ENCODE measurements around the gene PLXNA4.

PLXNA4 gene

DNA sequence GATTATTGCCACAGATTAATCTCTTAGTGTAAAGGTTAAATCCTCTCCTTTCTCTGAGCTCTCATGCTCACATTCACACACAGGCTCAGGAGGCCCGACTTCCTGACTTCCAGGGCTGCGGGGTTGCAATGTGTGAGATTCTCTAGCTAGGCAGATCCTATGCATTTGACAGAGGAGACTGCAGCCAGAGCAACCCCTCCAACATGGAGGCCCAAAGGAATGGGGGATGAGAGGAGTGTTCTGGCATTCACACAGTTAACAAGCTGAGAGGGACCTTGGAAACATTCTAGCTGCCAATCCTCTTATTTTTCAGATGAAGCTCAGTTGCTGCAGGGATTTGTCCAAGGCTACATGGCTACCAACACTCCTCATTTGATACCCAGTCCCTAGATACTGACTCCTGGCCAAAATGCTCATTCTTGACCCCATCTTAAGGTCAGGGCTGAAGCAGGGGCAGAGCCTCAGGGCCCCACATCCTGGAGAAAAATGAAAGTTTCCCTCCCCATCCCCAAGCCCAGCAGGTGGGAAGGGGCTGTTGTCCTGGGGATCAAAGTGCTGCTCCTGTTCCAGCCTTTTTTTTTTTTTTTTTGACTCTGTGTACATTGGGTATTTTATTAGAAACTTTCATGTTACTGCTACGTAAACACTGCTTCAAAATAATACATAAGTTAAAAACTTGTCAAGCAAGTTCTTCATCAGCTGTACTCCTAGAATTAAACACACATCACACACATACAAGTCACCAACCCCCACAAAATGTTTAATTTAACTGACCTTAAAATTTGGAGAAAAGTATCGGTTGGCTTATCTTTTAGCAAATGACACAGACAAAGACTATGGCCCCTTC lies 325.6 kb downstream of the PLXNA4 start:
- DNase-seq (ENCODE audit: extremely low read depth in 1 of 2, low read depth in 1 of 2), result no peak

DNA sequence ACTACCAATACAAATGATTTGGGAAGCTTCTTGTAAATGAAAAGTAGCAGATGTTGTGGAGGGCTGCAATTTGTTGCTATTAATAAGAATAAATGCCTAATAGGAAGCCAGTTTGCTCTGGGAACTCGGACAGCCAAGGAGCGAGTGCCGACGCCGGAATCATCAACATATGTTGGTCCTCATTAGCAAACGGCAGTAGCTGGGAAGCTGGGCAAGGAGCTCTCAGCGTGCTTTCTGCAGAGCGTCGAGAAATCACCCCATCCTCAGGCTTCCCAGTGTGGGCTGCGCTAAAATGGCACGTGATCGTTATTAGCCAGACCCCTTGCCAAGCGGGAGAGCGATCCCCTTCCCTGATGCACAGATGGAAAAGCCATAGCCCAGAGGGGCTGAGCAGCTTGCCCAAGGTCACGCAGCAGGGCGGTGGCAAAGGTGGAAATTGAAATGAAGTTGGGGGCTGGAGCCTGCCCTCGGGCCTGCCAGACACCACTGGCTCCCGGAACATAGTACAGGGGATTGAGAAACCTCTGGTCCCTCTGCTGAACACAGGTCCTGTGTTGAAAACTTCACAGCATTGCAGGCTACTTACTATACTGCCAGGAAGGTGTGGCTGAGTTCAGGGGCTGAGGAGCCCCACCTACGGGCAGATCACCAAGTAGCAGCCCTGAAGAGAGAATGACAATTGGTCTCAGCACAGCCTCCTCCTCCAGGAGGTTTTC lies 326.9 kb downstream of the PLXNA4 start:
- no peak for DNase-seq (ENCODE audit: extremely low read depth in 1 of 2, low read depth in 1 of 2)

DNA sequence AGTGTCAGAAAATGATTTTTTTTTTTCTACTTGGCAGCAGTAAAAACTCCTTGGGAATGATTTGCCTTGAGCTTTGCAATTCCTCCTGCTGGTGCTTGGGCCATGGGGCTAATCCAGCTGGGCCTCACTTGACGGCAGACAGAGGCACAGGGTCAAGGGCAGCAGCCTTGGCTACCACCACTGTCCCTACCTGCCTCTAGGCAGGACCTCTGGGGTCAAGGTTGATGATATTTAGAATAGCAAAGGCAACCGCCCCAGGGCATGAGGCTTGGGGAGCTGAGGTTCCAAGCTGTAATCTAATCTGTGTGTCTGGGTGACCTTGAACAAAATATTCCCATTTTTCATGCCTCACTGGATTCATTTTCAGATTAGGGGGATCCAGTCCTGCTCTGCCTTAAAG lies 327.4 kb downstream of the PLXNA4 start:
- no peak for DNase-seq (ENCODE audit: extremely low read depth in 1 of 2, low read depth in 1 of 2)

DNA sequence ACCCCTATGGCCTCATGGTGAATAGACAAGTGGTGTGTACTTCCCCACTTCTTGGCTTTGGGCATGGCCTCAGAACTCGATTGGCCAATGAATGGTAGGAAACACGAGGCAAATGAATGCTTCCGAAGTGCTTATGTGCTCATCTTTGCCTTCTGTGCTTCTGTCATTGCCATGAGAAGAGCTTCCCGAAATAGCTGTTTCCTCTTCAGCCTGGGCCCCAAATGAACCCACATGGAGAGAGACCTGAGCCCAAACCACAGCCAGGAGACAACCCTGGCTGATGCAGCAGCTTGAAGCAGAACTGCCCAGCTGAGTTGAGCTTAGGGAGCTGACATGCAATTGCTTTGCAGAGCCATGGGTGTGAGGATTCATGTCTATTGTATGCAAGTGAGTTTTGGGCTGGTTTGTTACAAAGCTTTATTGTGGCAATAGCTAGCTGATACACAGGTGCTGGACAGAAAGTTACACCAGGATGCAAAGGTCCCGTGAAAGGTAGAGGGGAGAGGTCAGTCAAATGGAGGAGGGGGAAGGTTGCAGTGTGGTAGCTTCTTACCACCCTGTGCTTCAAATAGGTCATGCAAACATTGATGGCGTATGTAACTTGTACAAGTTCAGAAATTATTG lies 328.2 kb downstream of the PLXNA4 start:
- no peak for DNase-seq (ENCODE audit: extremely low read depth in 1 of 2, low read depth in 1 of 2)

DNA sequence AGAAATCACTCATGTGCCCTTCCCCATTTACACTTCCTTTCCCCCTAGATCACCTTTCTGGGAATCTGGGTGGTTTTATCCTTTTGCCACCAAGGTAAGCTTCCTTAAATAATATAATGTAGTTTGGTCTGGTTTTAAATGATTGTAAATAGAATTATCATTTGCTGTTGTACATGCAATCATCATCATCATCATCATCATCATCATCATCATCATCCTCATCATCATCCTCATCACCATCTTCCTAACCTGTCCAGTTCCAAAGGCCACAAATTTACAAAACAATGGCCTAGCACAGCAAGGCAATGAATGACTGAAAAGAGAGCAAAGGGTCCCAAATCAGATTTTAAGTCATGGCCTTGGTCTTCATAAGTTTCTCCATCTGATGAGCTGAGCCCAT lies 329.7 kb downstream of the PLXNA4 start:
- no peak for DNase-seq (ENCODE audit: extremely low read depth in 1 of 2, low read depth in 1 of 2)

DNA sequence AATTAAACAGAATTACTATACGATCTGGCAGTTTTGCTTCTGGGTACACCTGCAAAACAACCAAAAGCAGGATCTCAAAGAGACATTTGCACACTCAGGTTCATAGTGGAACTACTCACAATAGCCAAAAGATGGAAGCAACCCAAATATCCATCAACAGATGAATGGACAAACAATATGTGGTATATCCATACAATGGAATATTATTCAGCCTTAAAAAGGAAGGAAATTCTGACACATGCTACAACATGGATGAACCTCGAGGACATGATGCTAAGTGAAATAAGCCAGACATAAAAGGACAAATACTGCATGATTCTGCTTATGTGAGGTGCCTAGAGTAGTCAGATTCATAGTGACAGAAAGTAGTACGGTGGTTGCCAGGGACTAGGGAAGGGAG lies 330.7 kb downstream of the PLXNA4 start:
- no peak for DNase-seq (ENCODE audit: extremely low read depth in 1 of 2, low read depth in 1 of 2)

DNA sequence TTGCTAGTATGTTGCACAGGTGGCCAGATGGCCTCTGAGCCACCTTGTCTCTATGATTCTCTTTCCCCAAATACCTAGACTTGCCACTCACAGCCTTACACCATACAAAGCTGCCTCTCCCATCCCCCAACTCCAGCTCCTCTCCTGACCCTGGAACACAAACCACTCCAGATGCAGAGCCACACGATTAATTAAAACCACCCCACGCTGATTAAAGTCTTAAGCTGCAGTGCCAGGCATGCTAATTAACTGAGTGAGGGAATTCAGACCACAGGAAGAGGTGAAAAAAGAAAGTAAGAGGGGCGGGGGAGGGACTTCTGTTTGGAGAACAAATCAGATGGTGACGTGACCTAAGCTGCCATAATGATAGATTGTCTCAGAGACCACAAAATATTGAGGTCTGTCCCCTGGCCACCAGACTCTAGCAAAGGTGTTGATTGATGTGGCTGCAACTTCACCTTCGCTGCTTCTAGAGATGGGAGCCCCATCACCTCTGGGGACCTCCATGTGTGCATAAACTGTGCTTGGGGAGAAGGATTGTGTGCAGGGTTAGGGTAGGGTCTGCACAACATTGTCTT lies 331.3 kb downstream of the PLXNA4 start:
- DNase-seq (ENCODE audit: extremely low read depth in 1 of 2, low read depth in 1 of 2), result no peak

DNA sequence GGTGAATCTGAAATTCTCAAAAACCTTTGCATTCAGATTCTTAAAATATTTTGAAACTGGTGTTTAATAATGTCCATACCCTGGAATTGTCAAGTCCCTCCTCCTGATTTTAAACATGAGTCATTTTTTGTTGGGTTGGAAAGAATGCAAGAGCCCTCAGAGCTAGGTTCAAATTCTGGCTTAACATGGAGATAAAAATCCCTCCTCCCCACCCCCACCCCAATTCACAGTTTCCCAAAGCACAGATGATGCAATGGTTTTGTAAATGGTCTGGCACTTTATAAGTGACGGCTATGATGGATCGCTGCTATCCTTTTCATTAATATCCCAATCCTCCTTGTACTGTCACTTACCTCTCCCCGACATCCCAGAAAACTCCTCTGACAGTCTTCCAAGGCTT lies 332.8 kb downstream of the PLXNA4 start:
- no peak for DNase-seq (ENCODE audit: extremely low read depth in 1 of 2, low read depth in 1 of 2)

DNA sequence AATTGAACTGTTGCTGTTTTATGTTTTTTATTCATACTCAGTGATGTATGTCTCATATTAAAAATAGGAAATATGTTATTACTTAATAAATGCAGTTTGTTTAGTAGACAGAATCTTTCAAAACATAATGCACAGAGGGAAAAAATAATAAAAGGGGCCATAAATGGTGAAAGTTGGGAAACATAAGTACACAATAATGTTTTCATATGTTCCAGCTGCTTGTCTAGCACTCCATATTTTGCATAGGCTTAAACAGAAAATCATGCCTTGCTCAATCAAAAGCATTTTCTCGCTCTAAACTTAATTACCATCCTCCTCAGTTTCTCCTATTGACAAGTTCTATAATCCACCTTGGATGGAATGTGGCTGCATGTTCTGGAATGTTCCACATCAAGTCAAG lies 333.2 kb downstream of the PLXNA4 start:
- DNase-seq (ENCODE audit: extremely low read depth in 1 of 2, low read depth in 1 of 2), result no peak

DNA sequence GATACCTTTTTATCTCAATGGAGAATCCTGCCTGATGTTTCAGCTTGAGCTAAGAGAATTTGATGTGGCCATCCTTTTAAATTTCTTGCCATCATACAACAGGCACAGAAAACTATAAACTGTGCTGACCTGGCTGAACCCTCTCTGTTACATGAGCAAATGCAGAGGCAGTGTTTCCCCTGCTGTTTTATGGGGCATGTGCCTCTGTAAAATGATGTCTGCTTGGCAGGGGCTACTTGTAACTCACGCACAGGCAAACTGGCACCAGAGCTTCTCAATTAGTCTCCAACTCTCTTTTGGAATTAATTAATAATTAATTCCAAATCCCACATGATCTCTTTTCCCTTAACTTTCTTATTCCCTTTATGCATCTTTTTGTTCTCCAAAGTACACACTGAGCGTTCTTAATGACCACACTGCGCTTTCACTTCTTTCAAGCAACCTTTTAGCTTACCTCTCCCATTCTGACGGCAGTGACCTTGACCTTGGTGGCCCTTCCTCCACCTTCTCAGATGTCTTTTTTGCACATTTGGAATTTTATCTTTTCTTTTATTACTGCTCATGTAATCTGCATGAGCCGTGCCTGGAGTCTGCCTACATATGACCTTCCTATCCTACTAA lies 334.0 kb downstream of the PLXNA4 start:
- no peak for DNase-seq (ENCODE audit: extremely low read depth in 1 of 2, low read depth in 1 of 2)

DNA sequence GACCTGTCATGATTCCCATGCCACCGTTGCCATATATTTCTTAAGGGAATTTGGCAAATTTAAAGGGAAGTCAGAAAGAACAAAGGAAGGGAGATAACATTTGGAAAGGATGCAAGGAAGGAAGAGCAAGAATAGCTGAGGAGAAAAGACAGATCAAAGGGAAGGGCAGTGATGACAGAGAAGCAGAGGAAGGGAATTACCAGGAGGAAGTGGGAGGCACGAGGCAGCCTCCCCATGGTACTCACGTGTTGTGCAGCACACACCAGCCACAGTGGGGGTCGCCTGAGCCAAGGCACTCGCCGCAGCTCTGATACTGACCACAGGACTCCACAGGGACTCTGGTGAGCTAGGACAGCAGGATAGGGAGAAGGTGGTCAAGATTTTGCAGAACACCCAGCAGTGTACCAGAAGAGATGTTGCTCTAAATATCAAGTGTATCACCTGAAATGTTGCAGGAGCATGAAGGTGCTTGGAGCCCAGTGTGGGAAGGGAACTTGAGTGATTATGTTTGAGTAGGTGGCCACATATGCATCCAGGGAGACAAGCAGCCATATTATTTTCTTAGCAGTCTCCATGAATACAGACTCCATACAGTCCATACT lies 335.3 kb downstream of the PLXNA4 start:
- no peak for DNase-seq (ENCODE audit: extremely low read depth in 1 of 2, low read depth in 1 of 2)

DNA sequence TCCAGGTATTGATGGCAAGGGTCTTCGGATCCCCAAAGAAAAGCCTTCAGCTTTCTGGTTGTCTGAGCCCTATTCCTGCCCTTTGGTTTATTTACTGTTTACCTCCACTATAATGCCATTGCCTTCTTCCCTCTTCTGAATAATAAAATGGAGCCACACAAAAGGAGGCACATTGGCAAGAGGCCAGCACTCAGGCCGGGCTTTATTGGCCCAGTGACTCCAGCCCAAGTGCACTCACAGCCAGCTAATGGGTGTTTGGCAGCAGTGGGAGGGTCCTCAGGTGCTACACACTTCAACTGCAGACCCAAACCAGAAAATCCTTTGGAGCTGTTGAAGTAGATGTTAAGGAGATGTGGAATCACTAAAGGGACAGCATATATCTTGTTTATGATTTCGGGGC lies 336.0 kb downstream of the PLXNA4 start:
- no peak for DNase-seq (ENCODE audit: extremely low read depth in 1 of 2, low read depth in 1 of 2)

DNA sequence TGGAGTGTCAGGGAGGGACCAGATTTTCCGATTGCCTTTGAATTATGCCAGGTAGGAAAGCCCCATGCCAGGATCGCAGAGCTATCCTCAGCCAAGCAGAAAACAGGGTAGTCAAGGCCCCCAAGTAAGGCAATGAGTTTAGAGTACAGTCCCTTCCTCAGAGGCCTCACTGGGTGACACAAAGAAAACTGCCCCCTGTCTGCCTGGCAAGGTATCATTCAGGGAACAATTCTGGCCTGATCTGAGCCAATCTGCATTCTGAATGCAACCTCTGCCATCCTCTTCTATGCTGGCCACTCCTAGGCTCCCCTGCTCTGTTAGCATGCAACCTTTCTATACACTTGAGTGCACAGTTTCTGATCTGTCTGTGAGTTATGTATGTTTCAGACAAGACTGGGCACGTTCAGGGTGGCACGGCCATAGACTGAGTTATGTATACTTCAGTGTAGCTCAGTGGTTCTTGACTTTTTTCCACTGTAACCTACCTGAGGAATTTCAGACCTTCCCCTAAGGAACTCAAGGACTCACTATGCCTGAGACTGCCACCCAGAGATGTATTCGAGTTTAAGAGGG lies 336.8 kb downstream of the PLXNA4 start:
- DNase-seq (ENCODE audit: extremely low read depth in 1 of 2, low read depth in 1 of 2), result no peak

DNA sequence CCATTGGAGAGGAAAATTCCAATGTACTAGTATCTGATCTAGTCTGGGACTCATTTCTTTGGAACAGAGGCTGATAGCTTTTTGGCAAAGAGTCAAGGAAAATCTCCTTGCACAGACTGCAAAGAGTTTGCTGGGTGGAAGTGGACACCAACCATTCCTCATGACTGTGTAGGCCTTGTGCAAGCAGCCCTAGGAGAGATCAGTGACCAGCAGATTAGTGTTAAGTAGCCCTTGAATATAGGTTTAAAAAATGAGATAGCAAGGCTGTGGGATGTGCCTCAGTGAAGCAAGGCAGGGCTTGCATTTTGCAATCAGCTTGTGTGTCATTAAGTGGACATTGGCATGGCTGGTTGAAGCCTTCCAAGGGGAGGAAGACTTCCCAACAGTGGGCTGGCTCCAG lies 341.6 kb downstream of the PLXNA4 start:
- no peak for DNase-seq (ENCODE audit: extremely low read depth in 1 of 2, low read depth in 1 of 2)

DNA sequence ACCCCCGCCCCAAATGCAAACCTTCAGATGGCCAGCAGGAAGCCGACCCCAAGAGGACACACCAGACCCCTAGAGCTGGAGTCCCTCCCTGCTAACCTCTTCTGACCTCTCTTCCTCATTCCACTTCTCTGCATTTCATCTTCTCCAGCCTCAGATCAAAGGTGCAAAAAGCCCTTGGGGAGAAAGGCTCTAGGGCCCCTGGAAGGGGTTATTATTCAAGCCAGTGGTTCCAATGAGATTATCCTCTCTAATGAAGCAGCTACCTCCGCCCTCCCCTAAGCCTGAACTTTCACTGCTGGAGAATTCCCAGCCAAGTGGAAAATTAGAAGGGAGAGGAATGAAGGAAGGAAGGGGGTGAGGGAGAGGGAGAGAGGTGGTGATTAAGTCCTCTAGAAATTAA lies 343.9 kb downstream of the PLXNA4 start:
- DNase-seq (ENCODE audit: extremely low read depth in 1 of 2, low read depth in 1 of 2), result no peak

DNA sequence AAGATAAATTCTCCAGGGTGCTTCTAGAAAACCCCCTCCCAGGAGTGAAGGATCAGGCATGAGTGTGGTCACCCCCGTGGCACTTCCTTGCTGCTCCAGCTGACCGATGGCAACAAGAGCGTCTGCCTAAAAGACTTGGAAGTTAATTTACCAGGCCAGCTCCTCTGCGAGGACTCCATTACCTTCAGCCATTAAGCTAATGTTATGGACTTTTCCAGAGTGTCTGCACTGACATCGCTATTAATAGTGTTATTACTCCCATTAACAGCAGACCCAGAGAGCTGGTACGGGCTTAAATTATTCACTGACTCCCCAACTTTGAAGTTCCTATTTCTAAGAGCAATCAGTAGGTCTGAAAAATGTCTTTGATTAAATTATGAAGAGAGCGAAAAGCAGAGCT lies 345.8 kb downstream of the PLXNA4 start:
- no peak for DNase-seq (ENCODE audit: extremely low read depth in 1 of 2, low read depth in 1 of 2)

DNA sequence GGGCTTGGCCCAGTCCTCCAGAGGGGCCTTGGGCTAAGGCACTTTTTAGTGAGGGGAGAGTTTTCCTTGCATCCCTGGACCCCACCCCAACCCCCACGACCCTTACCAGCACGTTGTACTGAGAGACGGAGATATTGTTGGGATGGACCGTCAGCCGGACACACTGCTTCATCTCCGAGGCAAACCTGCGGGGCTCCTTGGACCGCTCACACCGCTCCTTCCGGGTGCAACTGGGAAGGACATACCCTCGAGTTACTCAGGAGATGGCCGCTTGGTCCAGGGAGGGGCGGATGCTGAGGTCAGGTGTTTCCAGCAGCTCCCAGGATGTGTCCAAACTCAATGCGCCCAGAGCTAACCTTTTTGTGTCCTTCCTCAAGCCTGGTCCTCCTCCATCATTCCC lies 348.0 kb downstream of the PLXNA4 start:
- DNase-seq (ENCODE audit: extremely low read depth in 1 of 2, low read depth in 1 of 2), result no peak

DNA sequence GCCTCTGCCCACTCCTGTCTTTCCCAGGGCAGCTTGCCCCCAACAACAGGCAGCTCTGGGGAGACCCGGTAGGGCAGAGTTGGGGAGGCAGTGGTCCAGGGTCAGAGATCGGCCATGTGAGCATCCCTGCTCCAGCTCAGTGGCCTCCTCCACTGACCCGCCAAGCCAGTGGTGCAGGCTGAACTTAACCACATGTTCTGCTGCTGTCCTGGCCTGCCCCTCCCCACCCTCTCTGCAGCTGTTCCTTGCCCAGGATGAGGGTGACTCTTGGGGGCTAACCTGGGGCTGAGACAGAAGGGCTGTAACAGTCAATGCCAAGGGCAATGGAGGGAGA lies 349.3 kb downstream of the PLXNA4 start:
- no peak for DNase-seq (ENCODE audit: extremely low read depth in 1 of 2, low read depth in 1 of 2)

DNA sequence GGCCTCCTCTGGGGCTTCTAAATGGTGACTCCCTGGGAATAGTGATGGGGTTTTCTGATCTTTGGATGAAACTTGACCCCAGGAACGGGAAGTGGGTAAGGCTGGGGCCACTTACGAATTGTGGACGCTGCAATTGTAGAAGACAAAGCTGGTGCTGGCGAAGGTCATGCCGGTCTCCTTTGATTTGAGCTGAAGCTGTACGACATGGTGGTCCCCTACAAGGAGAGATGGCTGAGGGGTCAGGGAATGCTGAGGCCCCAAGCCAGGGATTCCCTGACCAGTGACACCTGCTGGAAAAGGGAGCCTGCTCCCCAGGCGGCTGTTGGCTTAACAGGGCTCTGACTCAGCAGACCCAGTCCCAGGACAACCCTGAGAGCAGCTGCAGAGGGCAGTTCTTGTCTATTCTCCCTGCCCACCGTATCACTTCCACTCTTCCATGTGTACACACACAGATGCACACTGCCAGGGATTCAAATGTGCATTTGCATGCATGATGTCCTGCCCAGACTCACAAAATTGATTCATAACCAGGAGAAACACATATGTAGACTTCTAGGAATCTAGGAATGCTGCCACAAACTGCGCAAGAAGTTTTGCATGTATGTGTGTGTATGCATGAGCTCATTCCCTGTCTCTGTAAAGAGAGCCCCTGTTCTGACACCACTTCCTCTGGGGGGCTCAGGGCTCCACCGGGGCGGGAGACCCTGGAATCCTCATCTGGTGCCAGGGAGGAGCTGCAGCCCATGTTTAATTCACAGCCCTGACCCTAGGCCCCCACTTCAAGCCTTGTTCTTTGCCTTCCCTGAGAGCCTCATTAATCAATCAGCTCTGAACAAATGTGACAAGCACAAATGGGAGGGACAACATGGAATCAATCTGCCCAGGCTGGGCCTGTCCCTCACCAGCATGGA lies 350.0 kb downstream of the PLXNA4 start:
- DNase-seq (ENCODE audit: extremely low read depth in 1 of 2, low read depth in 1 of 2), result no peak

Data from stimulated activated CD8-positive, alpha-beta memory T cell treated with anti-CD3 and anti-CD28 coated beads, Interleukin-7, amount 100 ng/mL, for 48 hours (primary cell).